Erythroblast (primary cell): ENCODE measurements around the gene ARSB.

ENCODE experiments used
- GATA1 ChIP-seq: IDR thresholded peaks from 2 replicates; pipeline ENCODE4 v1.6.1; 2011; ENCODE audit warnings: low read depth, mild to moderate bottlenecking, control low read depth, low read length, moderate library complexity
- POLR2A ChIP-seq: IDR thresholded peaks from 2 replicates; pipeline ENCODE4 v1.6.1; 2011; ENCODE audit warnings: mild to moderate bottlenecking, low read length

DNA sequence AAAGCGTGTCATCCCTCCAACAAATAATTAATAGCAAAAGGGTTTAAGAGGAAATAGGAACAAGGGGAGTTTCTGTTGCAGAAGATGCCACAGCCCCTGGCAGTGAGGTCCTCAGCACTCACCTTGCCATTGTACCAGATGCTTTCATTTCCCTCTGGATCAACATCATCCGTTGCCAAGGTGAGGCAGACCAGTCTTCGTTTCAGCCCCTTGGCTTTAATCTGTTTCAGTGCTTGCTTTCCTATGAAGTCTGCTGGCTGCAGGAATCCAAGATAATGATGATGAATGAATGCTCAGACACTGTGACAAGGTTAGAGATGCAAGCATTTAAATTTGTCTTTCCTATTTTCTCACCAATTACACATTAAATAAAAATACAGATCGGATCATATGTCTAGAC is 20.0 kb upstream of the ARSB start:
- TF ChIP-seq POLR2A (no peak), GATA1 (no peak)
